ENCODE measurements around the gene C2orf80. TPM values are rescaled to one million over a fixed set of nuclear protein-coding genes. Genes with fewer than 3 reads are reported as not detected.
"Not testable (repeated sequence)": the region's sequence is repeated elsewhere in the genome, so short reads cannot be mapped to it uniquely, and the experiment has no call there.

C2orf80 gene
- total and polyA plus RNA-seq, 8 donors = not detected

GRCh38 chr2:208122248-208122647 is 67.6 kb downstream of the C2orf80 start:
- H3K9me3 ChIP-seq = no peaks in the 10 kb centered on the region
- 90 to 97% (median 93%) methylated on average over 1 of the region's 1 CpG for WGBS, 5 donors
- TF ChIP-seq CTCF (IDR thresholded peaks at IDR 0.05) (no peak), EP300 (IDR thresholded peaks at IDR 0.05) (no peak), POLR2A (IDR thresholded peaks at IDR 0.05) (no peak)
- H3K4me3 ChIP-seq = no peak overlapping the region
- peaks cover 0 to 15% (median 12%) of the 10 kb centered on the region in 3 donors for H3K27me3 ChIP-seq
- no peak for DNase-seq
- no peaks in the 10 kb centered on the region for H3K36me3 ChIP-seq
- H3K4me1 ChIP-seq = peaks cover 4 to 10% (median 6%) of the 10 kb centered on the region in 4 donors
- intact Hi-C loops (cut with DNase I; ENCODE audit: low total_unique reads) = no loop called here
- no peak overlapping the region for H3K27ac ChIP-seq

GRCh38 chr2:208118918-208119317 is 70.9 kb downstream of the C2orf80 start:
- H3K27ac ChIP-seq = no peak overlapping the region
- TF ChIP-seq POLR2AphosphoS5 (IDR thresholded peaks at IDR 0.05) (no peak), EP300 (IDR thresholded peaks at IDR 0.05) (no peak), POLR2A (IDR thresholded peaks at IDR 0.05) (no peak), CTCF (IDR thresholded peaks at IDR 0.05) (no peak)
- 94 to 100% (median 97%) methylated on average over 3 of the region's 3 CpGs for WGBS, 5 donors
- no peak overlapping the region for H3K4me3 ChIP-seq
- peaks cover 0 to 1% (median under 1%) of the 10 kb centered on the region in 4 donors for H3K4me1 ChIP-seq
- intact Hi-C loops (cut with DNase I; ENCODE audit: low total_unique reads) = no loop called here
- H3K36me3 ChIP-seq = no peaks in the 10 kb centered on the region
- H3K9me3 ChIP-seq = no peaks in the 10 kb centered on the region
- DNase-seq = no peak
- H3K27me3 ChIP-seq = peaks cover 0 to 5% (median 5%) of the 10 kb centered on the region in 3 donors

- H3K36me3 ChIP-seq; H3K9me3 ChIP-seq; DNase-seq; H3K27ac ChIP-seq; intact Hi-C loops (cut with DNase I; ENCODE audit: low total_unique reads); H3K4me1 ChIP-seq; H3K4me3 ChIP-seq: not testable (repeated sequence)
- 86 to 92% (median 87%) methylated on average over 11 of the region's 11 CpGs for WGBS, 5 donors
- peaks cover 0 to 13% (median 7%) of the 10 kb centered on the region in 3 donors for H3K27me3 ChIP-seq
Measured at GRCh38 chr2:208117390-208117789, 72.4 kb downstream of the C2orf80 start.

Other genes with a start within 250 kb of the C2orf80 start
- gene PLEKHM3, start 164.5 kb downstream of the C2orf80 start, total RNA-seq = 10 to 100 TPM in 3 of 5 donors, 1 to 10 TPM in 2; 4.9 to 35.1 (median 11.3) TPM
- gene PLEKHM3, start 164.5 kb downstream of the C2orf80 start, polyA plus RNA-seq = 1 to 10 TPM; 2.1 to 3.5 (median 2.7) TPM
- not detected for gene CRYGD, start 65.5 kb downstream of the C2orf80 start, total RNA-seq
- gene CRYGD, start 65.5 kb downstream of the C2orf80 start, polyA plus RNA-seq = not detected
- not detected for gene CRYGC, start 60.2 kb downstream of the C2orf80 start, total RNA-seq
- gene CRYGC, start 60.2 kb downstream of the C2orf80 start, polyA plus RNA-seq = not detected
- not detected for gene CRYGB, start 43.9 kb downstream of the C2orf80 start, total RNA-seq
- not detected for gene CRYGB, start 43.9 kb downstream of the C2orf80 start, polyA plus RNA-seq
- gene CRYGA, start 26.4 kb downstream of the C2orf80 start, total RNA-seq = not detected
- not detected for gene CRYGA, start 26.4 kb downstream of the C2orf80 start, polyA plus RNA-seq
- 100 to 1,000 TPM in 2 of 5 donors, 10 to 100 TPM in 3; 18.1 to 106 (median 100.0) TPM for gene IDH1, start 65.0 kb upstream of the C2orf80 start, total RNA-seq
- gene IDH1, start 65.0 kb upstream of the C2orf80 start, polyA plus RNA-seq = 10 to 100 TPM; 47.9 to 76.0 (median 70.9) TPM
- 10 to 100 TPM; 14.0 to 42.8 (median 32.6) TPM for gene PIKFYVE, start 76.2 kb upstream of the C2orf80 start, total RNA-seq
- 1 to 10 TPM; 3.0 to 4.5 (median 3.7) TPM for gene PIKFYVE, start 76.2 kb upstream of the C2orf80 start, polyA plus RNA-seq
- under 1 TPM in 1 of 5 donors, not detected in 4; 0.55 TPM for gene PTH2R, start 216.8 kb upstream of the C2orf80 start, total RNA-seq
- under 1 TPM in 1 of 3 donors, not detected in 2; 0.05 TPM for gene PTH2R, start 216.8 kb upstream of the C2orf80 start, polyA plus RNA-seq